Measurements from ENCODE around the gene EWSR1. TPM values are rescaled to one million over a fixed set of nuclear protein-coding genes. Genes with fewer than 3 reads are reported as not detected.

EWSR1 gene
- total and polyA plus RNA-seq, 2 of the 4 experiments (the other 2 are of a cell fraction) = 243 to 518 TPM

GRCh38 chr22:29258407-29259252, 9.4 kb upstream of the EWSR1 start (continued):
- TF ChIP-seq NFE2L2 (IDR thresholded peaks at IDR 0.05; ENCODE audit: low read depth, low read length) = no peak

DNA sequence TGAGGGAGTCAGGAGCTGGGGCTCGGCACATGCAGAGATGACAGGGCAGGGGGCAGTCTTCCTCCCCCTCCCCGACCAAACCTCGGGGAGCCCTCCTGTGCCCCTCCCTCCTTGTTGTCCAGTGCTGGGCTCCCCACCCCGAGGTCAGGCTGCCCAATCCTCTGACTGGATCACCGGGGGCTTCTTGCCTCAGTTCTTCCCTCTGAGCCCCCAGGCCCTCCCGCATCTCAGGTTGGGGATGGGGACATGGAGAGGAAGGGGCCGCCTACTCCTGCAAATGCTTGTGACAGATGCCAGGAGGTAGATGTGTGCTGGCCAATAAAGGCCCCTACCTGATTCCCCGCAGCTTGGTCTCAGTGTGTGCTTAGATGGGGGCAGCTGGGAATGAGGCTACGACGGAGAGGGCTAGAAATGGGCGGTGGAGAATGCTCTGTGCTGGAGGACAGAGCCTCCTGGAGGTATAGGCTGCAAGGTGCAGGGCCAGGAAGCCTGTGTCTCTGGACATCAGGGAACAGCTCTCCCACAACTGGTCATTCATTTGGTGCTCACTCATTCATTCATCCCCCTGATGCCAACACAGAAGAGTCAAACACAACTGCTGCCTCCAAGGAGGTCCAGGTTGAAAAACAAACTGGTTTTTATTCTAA, 8.7 kb upstream of the EWSR1 start:
- Histone ChIP-seq H3K79me1 (ENCODE audit: low read depth in 1 of 2, low read length in 2 of 2) (no peaks in the 10 kb centered on the region), H2BK15ac (ENCODE audit: low read depth, low read length) (no peak overlapping the region), H2AK5ac (ENCODE audit: low read depth, low read length) (no peak overlapping the region), H3K56ac (ENCODE audit: extremely low read depth, insufficient read depth, low read length) (no peak overlapping the region), H3K4ac (ENCODE audit: low read depth, low read length) (no peak overlapping the region), H4K8ac (ENCODE audit: low read depth in 2 of 2, low read length in 2 of 2) (no peak overlapping the region), H3K4me3 (ENCODE audit: insufficient read depth, low read depth, low read length) (no peak overlapping the region), H3K9ac (ENCODE audit: low read depth, low read length) (no peak overlapping the region), H3K36me3 (ENCODE audit: control insufficient read depth, insufficient read depth, low read length) (peaks cover 14% of the 10 kb centered on the region), H3K9me1 (ENCODE audit: insufficient read depth, low read length) (0 out of 2 replicates have a peak, but pooled peaks cover 2% of the 10 kb centered on the region), H4K20me1 (ENCODE audit: insufficient read depth, low read length) (no peaks in the 10 kb centered on the region), H3K18ac (ENCODE audit: low read depth, low read length) (no peak overlapping the region), H2BK20ac (ENCODE audit: low read depth, low read length) (no peak overlapping the region), H2BK120ac (ENCODE audit: low read depth, low read length) (no peak overlapping the region), H3K4me2 (ENCODE audit: low read depth, low read length) (no peak overlapping the region), H2BK5ac (ENCODE audit: low read depth, low read length, poor library complexity, severe bottlenecking) (no peak overlapping the region), H3K9me3 (ENCODE audit: control insufficient read depth, insufficient read depth, low read length) (no peaks in the 10 kb centered on the region), H3K23ac (ENCODE audit: low read depth, low read length) (no peak overlapping the region), H3K4me1 (ENCODE audit: control insufficient read depth, insufficient read depth, low read length) (no peaks in the 10 kb centered on the region), H3K27ac (ENCODE audit: insufficient read depth, low read length) (no peak overlapping the region), H2AFZ (replicated peaks; ENCODE audit: low read length, poor library complexity) (peak overlapping the region; percentile 43), H2AK9ac (replicated peaks; ENCODE audit: low read depth, low read length, poor library complexity) (no peak overlapping the region), H4K91ac (ENCODE audit: insufficient read depth, low read depth, low read length) (no peak overlapping the region), H4K5ac (ENCODE audit: low read depth, low read length) (no peak overlapping the region), H3K14ac (replicated peaks; ENCODE audit: low read depth, low read length) (no peak overlapping the region), H3K27me3 (ENCODE audit: control insufficient read depth, insufficient read depth, low read length) (no peaks in the 10 kb centered on the region)
- TF ChIP-seq MAFK (IDR thresholded peaks at IDR 0.05; ENCODE audit: low read depth, low read length) (no peak), BHLHE40 (IDR thresholded peaks at IDR 0.05; ENCODE audit: low read depth, low read length) (no peak), SMC3 (IDR thresholded peaks at IDR 0.05; ENCODE audit: low read depth, low read length) (no peak), NFE2L2 (IDR thresholded peaks at IDR 0.05; ENCODE audit: low read depth, low read length) (no peak), CEBPB (IDR thresholded peaks at IDR 0.05; ENCODE audit: low read depth, low read length) (no peak)
- dilution Hi-C loops (cut with HindIII; ENCODE audit: low sequenced_read_pairs, unreplicated experiment) (no loop called here), intact Hi-C loops (cut with micrococcal nuclease) (no loop called here), in situ Hi-C loops (cut with MboI; ENCODE audit: low sequenced_read_pairs) (no loop called here)
- CTCF ChIA-PET = no interaction called here
- POLR2A ChIA-PET (ENCODE audit: unreplicated experiment) = no interaction called here
- 100% methylated on average over 1 of the region's 11 CpGs; no CpG with 5 or more reads in 1 of the 2 experiments for WGBS, 2 experiments (ENCODE audit: extremely low coverage in 2 of 2, insufficient read length in 1 of 2)
- no TSS peak for BruUV-seq (replicated peaks)
- no peak for ATAC-seq (ENCODE audit: low read depth)
- no peak for DNase-seq

Data from IMR-90 (cell line).